Sigmoid colon (tissue), 4 donors: ENCODE results near the gene CASS4.

ENCODE experiments used
- EP300 ChIP-seq, 4 donors: sonication (generic); formaldehyde crosslinking; IDR thresholded peaks; one replicate each; pipeline ENCODE4 v1.6.1; 2017; ENCODE audit warnings: antibody characterized with exemption in 4 of 4
- POLR2A ChIP-seq, 2 donors: fragments of 450-650 bp; IDR thresholded peaks; one replicate each; pipeline ENCODE4 v1.6.1; 2016; ENCODE audit warnings: antibody characterized with exemption in 2 of 2, mild to moderate bottlenecking in 2 of 2, moderate library complexity in 2 of 2
- POLR2AphosphoS5 ChIP-seq, 4 donors: sonication (generic); formaldehyde crosslinking; IDR thresholded peaks; one replicate each; pipeline ENCODE4 v1.6.1; 2017; ENCODE audit warnings: antibody characterized with exemption in 4 of 4
- TF ChIP-seq, protein P1 (sequence below), 4 experiments: fragments of 450-650 bp in 3 of 4; fragments of 200-600 bp in 1 of 4; IDR thresholded peaks; one replicate each; pipeline ENCODE4 v1.5.1; 2016 to 2019; ENCODE audit warnings: antibody characterized with exemption in 4 of 4, mild to moderate bottlenecking in 3 of 4, moderate library complexity in 2 of 4

DNA sequence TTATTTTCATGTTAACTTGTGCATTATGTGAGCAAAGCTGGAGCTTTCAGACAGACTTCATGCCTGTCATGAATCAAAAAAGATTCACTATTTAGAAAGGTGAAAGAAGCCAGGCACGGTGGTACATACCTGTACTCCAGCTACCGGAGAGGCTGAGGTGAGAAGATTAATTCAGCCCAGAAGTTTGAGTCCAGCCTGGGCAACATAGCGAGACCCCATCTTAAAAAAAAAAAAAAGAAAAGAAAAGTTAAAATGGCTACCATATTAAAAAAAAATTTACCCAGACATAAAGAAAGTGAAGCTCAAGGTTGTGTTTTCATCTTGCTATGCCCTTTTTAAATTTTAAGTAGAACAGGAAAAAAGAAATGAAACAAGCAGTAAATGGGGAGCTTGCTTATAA, 889 bp downstream of the CASS4 start:
- TF ChIP-seq, protein P1, sequence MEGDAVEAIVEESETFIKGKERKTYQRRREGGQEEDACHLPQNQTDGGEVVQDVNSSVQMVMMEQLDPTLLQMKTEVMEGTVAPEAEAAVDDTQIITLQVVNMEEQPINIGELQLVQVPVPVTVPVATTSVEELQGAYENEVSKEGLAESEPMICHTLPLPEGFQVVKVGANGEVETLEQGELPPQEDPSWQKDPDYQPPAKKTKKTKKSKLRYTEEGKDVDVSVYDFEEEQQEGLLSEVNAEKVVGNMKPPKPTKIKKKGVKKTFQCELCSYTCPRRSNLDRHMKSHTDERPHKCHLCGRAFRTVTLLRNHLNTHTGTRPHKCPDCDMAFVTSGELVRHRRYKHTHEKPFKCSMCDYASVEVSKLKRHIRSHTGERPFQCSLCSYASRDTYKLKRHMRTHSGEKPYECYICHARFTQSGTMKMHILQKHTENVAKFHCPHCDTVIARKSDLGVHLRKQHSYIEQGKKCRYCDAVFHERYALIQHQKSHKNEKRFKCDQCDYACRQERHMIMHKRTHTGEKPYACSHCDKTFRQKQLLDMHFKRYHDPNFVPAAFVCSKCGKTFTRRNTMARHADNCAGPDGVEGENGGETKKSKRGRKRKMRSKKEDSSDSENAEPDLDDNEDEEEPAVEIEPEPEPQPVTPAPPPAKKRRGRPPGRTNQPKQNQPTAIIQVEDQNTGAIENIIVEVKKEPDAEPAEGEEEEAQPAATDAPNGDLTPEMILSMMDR (IDR thresholded peaks at IDR 0.05): no peak
- TF ChIP-seq POLR2A (IDR thresholded peaks at IDR 0.05) (no peak), EP300 (IDR thresholded peaks at IDR 0.05) (no peak), POLR2AphosphoS5 (IDR thresholded peaks at IDR 0.05) (no peak)
